ENCODE measurements around the gene ARFGAP1. TPM values are rescaled to one million over a fixed set of nuclear protein-coding genes. Genes with fewer than 3 reads are reported as not detected.

Gene ARFGAP1
- 108 and 118 TPM in 2 replicates for total RNA-seq

GRCh38 chr20:63272105-63273058 lies at the start of gene ARFGAP1:
ARFGAP1 (plus strand) TSS chr20:63272813; CDS start chr20:63275581, 2,768 bp downstream.

GRCh38 chr20:63235399-63235983 lies 37.1 kb upstream of the ARFGAP1 start, which contains the start of gene BIRC7:
BIRC7 (plus strand) TSS chr20:63235905; CDS start chr20:63236097, 192 bp downstream.

GRCh38 chr20:63254232-63254605 lies 18.4 kb upstream of the ARFGAP1 start, which contains the start of gene NKAIN4:
NKAIN4 (minus strand) TSS chr20:63254463; CDS start chr20:63254450, 13 bp downstream.

GRCh38 chr20:63292904-63293303 lies 20.3 kb downstream of the ARFGAP1 start, which contains the start of gene COL20A1:
COL20A1 (plus strand) TSS chr20:63293186; CDS start chr20:63295108, 1,922 bp downstream.

Other genes starting within 250 kb of the ARFGAP1 start
- gene YTHDF1, start 56.7 kb upstream of the ARFGAP1 start, total RNA-seq: 15.6 and 19.8 TPM in 2 replicates
- not detected in 2 replicates for gene BIRC7, start 36.9 kb upstream of the ARFGAP1 start, total RNA-seq
- not detected in 2 replicates for gene NKAIN4, start 18.4 kb upstream of the ARFGAP1 start, total RNA-seq
- not detected in 2 replicates for gene COL20A1, start 20.4 kb downstream of the ARFGAP1 start, total RNA-seq
- not detected in 2 replicates for gene CHRNA4, start 88.5 kb downstream of the ARFGAP1 start, total RNA-seq
- gene KCNQ2, start 199.8 kb downstream of the ARFGAP1 start, total RNA-seq: 1.4 TPM in 1 of 2 replicates, not detected in the other
- gene EEF1A2, start 226.3 kb downstream of the ARFGAP1 start, total RNA-seq: 0.58 TPM in 1 of 2 replicates, not detected in the other
- gene PPDPF, start 248.0 kb downstream of the ARFGAP1 start, total RNA-seq: 133 and 178 TPM in 2 replicates

Measured in myometrial cell (primary cell).